Measurements from ENCODE around the gene KLK13. TPM values are rescaled to one million over a fixed set of nuclear protein-coding genes. Genes with fewer than 3 reads are reported as not detected.

KLK13 gene
- total and polyA plus RNA-seq, 7 experiments from 2014 or later: not detected

DNA sequence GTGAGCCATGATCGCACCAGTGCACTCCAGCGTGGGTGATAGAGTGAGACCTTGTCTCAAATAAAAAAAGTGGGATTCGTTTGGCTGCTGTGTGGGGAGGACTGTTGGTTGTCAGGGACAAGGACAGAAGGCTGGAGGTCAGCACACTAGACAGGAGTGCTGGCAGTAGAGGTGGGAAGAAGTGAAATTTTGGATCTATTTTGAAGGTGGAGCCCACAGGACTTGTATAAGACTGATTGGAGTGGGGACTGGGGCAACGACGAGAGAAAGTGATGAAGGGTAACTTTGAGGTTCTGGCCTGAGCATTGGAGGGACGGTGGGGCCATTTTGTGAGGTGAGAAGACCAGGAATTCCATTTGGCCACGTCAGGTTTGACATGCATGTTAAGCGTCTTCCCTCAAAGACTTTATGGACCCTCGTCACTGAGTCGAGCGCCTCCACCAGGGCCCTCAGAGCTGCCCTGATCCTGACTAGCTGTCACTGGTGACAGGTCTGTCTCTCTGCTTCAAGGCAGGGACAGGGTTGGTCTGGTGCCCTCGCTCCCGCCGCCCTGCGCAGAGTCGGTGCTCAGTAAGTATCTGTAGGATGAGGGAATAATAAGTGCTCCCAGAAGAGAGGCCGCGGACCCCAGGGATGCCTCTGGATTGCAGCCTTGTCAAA, 42.6 kb upstream of the KLK13 start:
- ChIA-PET POLR2A (no interaction called here), CTCF (interaction anchor here (0.7 kb wide), 1 partner anchor 25 kb away, joined by 3 read pairs; no protein-coding TSS in a partner anchor)
- ATAC-seq: no peak
- DNase-seq: no peak
- peak overlapping the region; percentile 77 for H3K27ac ChIP-seq (ENCODE audit: low read depth, low read length)
- intact Hi-C loops (cut with micrococcal nuclease): loop anchor here (1.0 to 10.0 kb wide), 18 partner anchors 10 to 1340 kb away; partner anchors contain the start of genes VRK3 (in 2 of the 2), AKT1S1 (in 1 of the 2), AP2A1 (in 1 of the 2) and KCNC3 (in 1 of the 2)
- H3K9me3 Mint-ChIP-seq: peaks cover 0 to 4% (median 0%) of the 10 kb centered on the region in 11 donors
- peaks cover 0 to 26% (median 6%) of the 10 kb centered on the region in 3 experiments for H3K36me3 ChIP-seq (ENCODE audit: control insufficient read depth in 2 of 3, insufficient read depth in 3 of 3, low read length in 3 of 3)
- peak overlapping the region; percentile 92 for H3K4me3 ChIP-seq (ENCODE audit: low read length)
- H3K36me3 Mint-ChIP-seq: peaks cover 0 to 25% (median 11%) of the 10 kb centered on the region in 5 donors
- no peaks in the 10 kb centered on the region for H3K27me3 Mint-ChIP-seq
- peaks cover 31 to 53% (median 49%) of the 10 kb centered on the region in 7 donors for H3K4me1 Mint-ChIP-seq
- peaks cover 13% of the 10 kb centered on the region in 2 donors for H3K4me1 ChIP-seq (ENCODE audit: control insufficient read depth in 2 of 2, insufficient read depth in 2 of 2, low read length in 2 of 2)
- no peaks in the 10 kb centered on the region for H3K27me3 ChIP-seq (ENCODE audit: control insufficient read depth in 2 of 2, insufficient read depth in 2 of 2, low read length in 2 of 2)
- H3K9me3 ChIP-seq (ENCODE audit: control insufficient read depth in 2 of 3, low read length in 3 of 3): no peaks in the 10 kb centered on the region
- peak overlapping the region; percentile 90 to 100 (median 98) for H3K4me3 Mint-ChIP-seq
- peak overlapping the region; percentile 92 to 99 (median 97) for H3K27ac Mint-ChIP-seq

DNA sequence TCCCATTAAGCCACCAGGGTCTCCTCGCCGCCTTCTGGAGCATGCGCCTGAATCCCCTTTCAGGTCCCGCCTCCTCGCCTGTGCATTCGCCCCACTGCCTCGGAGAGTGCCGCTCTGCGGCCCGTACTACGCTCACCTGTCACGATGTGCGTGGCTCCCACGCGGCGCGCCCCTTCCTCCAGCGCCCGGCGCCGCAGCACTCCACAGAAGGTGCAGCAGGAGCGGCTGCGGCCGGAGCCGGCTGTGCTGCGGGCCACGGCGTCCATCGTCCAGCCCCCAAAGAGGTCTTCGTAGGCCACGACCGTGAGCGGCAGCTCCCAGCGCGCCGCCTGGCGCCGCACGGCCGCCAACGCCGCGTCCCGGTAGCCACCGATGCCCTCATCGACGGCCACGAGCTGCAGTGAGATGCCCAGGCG, 39.0 kb upstream of the KLK13 start:
- Mint-ChIP-seq H3K27me3 (no peaks in the 10 kb centered on the region), H3K27ac (no peak overlapping the region), H3K9me3 (peaks cover 0 to 4% (median 0%) of the 10 kb centered on the region in 11 donors), H3K4me3 (no peak overlapping the region), H3K4me1 (peaks cover 41 to 74% (median 66%) of the 10 kb centered on the region in 7 donors), H3K36me3 (peaks cover 0 to 36% (median 12%) of the 10 kb centered on the region in 5 donors)
- H3K9me3 ChIP-seq (ENCODE audit: control insufficient read depth in 2 of 3, low read length in 3 of 3): no peaks in the 10 kb centered on the region
- CTCF ChIA-PET: interaction anchor here (0.6 kb wide), 1 partner anchor 28 kb away, joined by 5 read pairs; no protein-coding TSS in a partner anchor
- ATAC-seq: no peak
- H3K27me3 ChIP-seq (ENCODE audit: control insufficient read depth in 2 of 2, insufficient read depth in 2 of 2, low read length in 2 of 2): no peaks in the 10 kb centered on the region
- H3K36me3 ChIP-seq (ENCODE audit: control insufficient read depth in 2 of 3, insufficient read depth in 3 of 3, low read length in 3 of 3): peaks cover 0 to 55% (median 6%) of the 10 kb centered on the region in 3 experiments
- no peak overlapping the region for H3K4me3 ChIP-seq (ENCODE audit: low read length)
- peaks cover 11 to 12% of the 10 kb centered on the region in 2 donors for H3K4me1 ChIP-seq (ENCODE audit: control insufficient read depth in 2 of 2, insufficient read depth in 2 of 2, low read length in 2 of 2)
- H3K27ac ChIP-seq (ENCODE audit: low read depth, low read length): no peak overlapping the region
- intact Hi-C loops (cut with micrococcal nuclease): loop anchor here in 1 of 2 donors (10.0 kb wide), 1 partner anchor 1079 kb away; the partner anchor contains the start of genes VRK3 and ZNF473
- POLR2A ChIA-PET: no interaction called here
- DNase-seq: no peak

DNA sequence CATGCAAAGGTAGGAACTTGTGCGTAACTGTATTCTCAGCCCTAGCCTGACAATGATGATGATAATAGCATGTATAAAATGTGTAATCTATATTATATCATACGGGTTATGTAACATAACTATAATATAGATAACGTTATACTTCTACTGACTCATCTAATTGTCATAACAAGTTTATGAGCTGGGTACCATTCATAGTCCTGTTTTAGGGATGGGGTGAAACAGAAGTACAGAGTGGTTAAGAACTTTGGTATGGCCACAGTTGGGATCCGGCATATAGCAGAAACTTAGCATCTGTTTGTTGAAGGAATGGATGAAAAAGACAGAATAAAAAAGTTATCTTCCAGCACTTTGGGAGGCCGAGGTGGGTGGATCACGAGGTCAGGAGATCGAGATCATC, 38.1 kb upstream of the KLK13 start:
- DNase-seq: no peak
- peaks cover 0 to 36% (median 12%) of the 10 kb centered on the region in 5 donors for H3K36me3 Mint-ChIP-seq
- no peak overlapping the region for H3K4me3 ChIP-seq (ENCODE audit: low read length)
- POLR2A ChIA-PET: interaction anchor here (0.5 kb wide), 1 partner anchor 27 kb away, joined by 3 read pairs; no protein-coding TSS in a partner anchor
- H3K27ac Mint-ChIP-seq: peak overlapping the region in 2 of 9 donors; percentile 5 to 6
- ATAC-seq: no peak
- H3K4me3 Mint-ChIP-seq: no peak overlapping the region
- no peaks in the 10 kb centered on the region for H3K27me3 Mint-ChIP-seq
- CTCF ChIA-PET: no interaction called here
- peaks cover 35 to 66% (median 56%) of the 10 kb centered on the region in 7 donors for H3K4me1 Mint-ChIP-seq
- peaks cover 8 to 12% of the 10 kb centered on the region in 2 donors for H3K4me1 ChIP-seq (ENCODE audit: control insufficient read depth in 2 of 2, insufficient read depth in 2 of 2, low read length in 2 of 2)
- H3K9me3 Mint-ChIP-seq: peaks cover 0 to 2% (median 0%) of the 10 kb centered on the region in 11 donors
- no peaks in the 10 kb centered on the region for H3K9me3 ChIP-seq (ENCODE audit: control insufficient read depth in 2 of 3, low read length in 3 of 3)
- H3K27me3 ChIP-seq (ENCODE audit: control insufficient read depth in 2 of 2, insufficient read depth in 2 of 2, low read length in 2 of 2): no peaks in the 10 kb centered on the region
- H3K27ac ChIP-seq (ENCODE audit: low read depth, low read length): no peak overlapping the region
- intact Hi-C loops (cut with micrococcal nuclease): loop anchor here in 1 of 2 donors (10.0 kb wide), 1 partner anchor 1078 kb away; the partner anchor contains the start of genes VRK3 and ZNF473
- peaks cover 0 to 56% (median 6%) of the 10 kb centered on the region in 3 experiments for H3K36me3 ChIP-seq (ENCODE audit: control insufficient read depth in 2 of 3, insufficient read depth in 3 of 3, low read length in 3 of 3)

DNA sequence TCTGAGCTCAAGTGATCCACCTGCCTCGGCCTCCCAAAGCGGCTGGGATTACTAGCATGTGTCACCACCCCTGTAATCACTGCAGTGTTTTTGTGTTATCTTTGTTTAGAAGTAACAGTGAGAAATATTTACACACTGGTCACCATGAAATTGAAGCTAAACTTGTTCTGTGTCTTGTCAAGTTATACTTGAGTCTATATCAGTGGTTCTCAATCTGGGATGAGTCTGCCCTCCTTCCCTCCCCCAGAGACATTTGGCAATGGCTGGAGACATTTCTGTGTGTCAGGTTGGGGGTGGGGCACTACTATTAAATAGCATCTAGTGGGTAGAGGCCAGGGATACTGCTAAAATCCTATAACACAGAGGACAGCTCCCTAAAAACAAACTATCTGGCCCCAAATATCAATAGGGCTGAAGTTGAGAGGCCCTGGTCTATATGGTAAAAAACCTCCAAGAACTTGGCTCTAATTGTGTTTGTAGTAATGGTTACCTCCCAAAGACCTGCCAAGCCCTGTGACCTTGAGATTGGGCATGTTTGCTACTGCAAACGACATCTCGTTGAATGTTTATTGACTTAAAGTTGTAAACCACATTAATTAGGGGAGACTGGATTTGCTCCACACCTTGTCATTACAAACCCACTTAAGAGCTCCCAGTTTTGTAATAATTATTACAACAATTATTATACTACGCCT, 36.4 kb upstream of the KLK13 start:
- no peaks in the 10 kb centered on the region for H3K27me3 Mint-ChIP-seq
- no peak for ATAC-seq
- no peaks in the 10 kb centered on the region for H3K9me3 ChIP-seq (ENCODE audit: control insufficient read depth in 2 of 3, low read length in 3 of 3)
- peaks cover 5 to 17% of the 10 kb centered on the region in 2 donors for H3K4me1 ChIP-seq (ENCODE audit: control insufficient read depth in 2 of 2, insufficient read depth in 2 of 2, low read length in 2 of 2)
- no peak overlapping the region for H3K4me3 ChIP-seq (ENCODE audit: low read length)
- intact Hi-C loops (cut with micrococcal nuclease): loop anchor here in 1 of 2 donors (10.0 kb wide), 1 partner anchor 1077 kb away; the partner anchor contains the start of genes VRK3 and ZNF473
- H3K27me3 ChIP-seq (ENCODE audit: control insufficient read depth in 2 of 2, insufficient read depth in 2 of 2, low read length in 2 of 2): no peaks in the 10 kb centered on the region
- peaks cover 0 to 2% (median 0%) of the 10 kb centered on the region in 11 donors for H3K9me3 Mint-ChIP-seq
- H3K4me3 Mint-ChIP-seq: no peak overlapping the region
- H3K36me3 Mint-ChIP-seq: peaks cover 3 to 40% (median 18%) of the 10 kb centered on the region in 5 donors
- peak overlapping the region in 1 of 9 donors; percentile 45 for H3K27ac Mint-ChIP-seq
- peaks cover 0 to 58% (median 6%) of the 10 kb centered on the region in 3 experiments for H3K36me3 ChIP-seq (ENCODE audit: control insufficient read depth in 2 of 3, insufficient read depth in 3 of 3, low read length in 3 of 3)
- DNase-seq: no peak
- no peak overlapping the region for H3K27ac ChIP-seq (ENCODE audit: low read depth, low read length)
- POLR2A ChIA-PET: no interaction called here
- H3K4me1 Mint-ChIP-seq: peaks cover 37 to 67% (median 54%) of the 10 kb centered on the region in 7 donors
- CTCF ChIA-PET: interaction anchor here (1.6 to 1.7 kb wide), 2 partner anchors 57 to 67 kb away, joined by 4 to 5 read pairs; no protein-coding TSS in a partner anchor

DNA sequence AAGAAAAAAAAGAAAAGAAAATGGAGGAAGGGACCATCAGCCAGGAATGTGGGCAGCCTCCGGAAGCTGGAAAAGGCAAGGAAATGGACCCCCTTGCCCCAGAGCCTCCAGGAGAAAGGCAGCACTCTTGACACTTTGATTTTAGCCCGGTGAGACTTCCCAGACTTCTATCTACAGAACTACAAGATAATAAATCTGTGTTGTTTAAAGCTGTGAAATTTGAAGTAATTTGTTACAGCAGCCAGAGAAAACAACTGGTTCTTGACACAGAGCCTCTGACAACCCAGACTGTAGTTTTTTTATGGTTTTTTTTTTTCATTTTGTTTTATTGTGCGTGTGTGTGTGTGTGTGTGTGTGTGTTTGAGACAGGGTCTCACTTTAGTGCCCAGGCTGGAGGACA, 35.7 kb upstream of the KLK13 start:
- Mint-ChIP-seq H3K9me3 (no peaks in the 10 kb centered on the region), H3K27me3 (no peaks in the 10 kb centered on the region), H3K4me1 (peaks cover 33 to 60% (median 47%) of the 10 kb centered on the region in 7 donors), H3K27ac (no peak overlapping the region), H3K36me3 (peaks cover 3 to 33% (median 18%) of the 10 kb centered on the region in 5 donors), H3K4me3 (no peak overlapping the region)
- ChIA-PET CTCF (interaction anchor here (1.6 kb wide), 1 partner anchor 68 kb away, joined by 5 read pairs; no protein-coding TSS in a partner anchor), POLR2A (no interaction called here)
- H3K9me3 ChIP-seq (ENCODE audit: control insufficient read depth in 2 of 3, low read length in 3 of 3): no peaks in the 10 kb centered on the region
- intact Hi-C loops (cut with micrococcal nuclease): loop anchor here in 1 of 2 donors (10.0 kb wide), 1 partner anchor 1076 kb away; the partner anchor contains the start of genes VRK3 and ZNF473
- no peaks in the 10 kb centered on the region for H3K27me3 ChIP-seq (ENCODE audit: control insufficient read depth in 2 of 2, insufficient read depth in 2 of 2, low read length in 2 of 2)
- ATAC-seq (no peak), DNase-seq (no peak)
- H3K4me1 ChIP-seq (ENCODE audit: control insufficient read depth in 2 of 2, insufficient read depth in 2 of 2, low read length in 2 of 2): peaks cover 5 to 17% of the 10 kb centered on the region in 2 donors
- no peak overlapping the region for H3K27ac ChIP-seq (ENCODE audit: low read depth, low read length)
- H3K4me3 ChIP-seq (ENCODE audit: low read length): no peak overlapping the region
- peaks cover 0 to 58% (median 6%) of the 10 kb centered on the region in 3 experiments for H3K36me3 ChIP-seq (ENCODE audit: control insufficient read depth in 2 of 3, insufficient read depth in 3 of 3, low read length in 3 of 3)

DNA sequence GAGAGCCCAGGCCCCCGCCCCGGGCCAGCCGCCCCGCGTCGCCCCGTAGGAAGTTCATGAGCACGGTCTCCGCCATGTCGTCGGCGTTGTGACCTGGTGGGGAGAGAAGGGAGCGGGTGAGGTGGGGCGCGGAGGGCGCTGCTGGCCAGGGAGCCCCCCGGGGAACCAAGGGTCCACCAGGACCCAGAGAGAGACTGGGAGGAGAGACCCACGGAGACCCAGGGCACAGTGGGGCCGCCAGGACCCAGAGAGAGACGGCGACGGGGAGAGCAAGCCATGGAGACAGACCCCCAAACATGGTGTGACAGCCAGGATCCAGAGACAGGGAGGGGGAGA, 34.1 kb upstream of the KLK13 start:
- no peak for ATAC-seq
- Mint-ChIP-seq H3K27ac (peak overlapping the region in 5 of 9 donors; percentile 37 to 70 (median 52)), H3K4me1 (peaks cover 23 to 54% (median 37%) of the 10 kb centered on the region in 7 donors), H3K9me3 (no peaks in the 10 kb centered on the region), H3K36me3 (peaks cover 3 to 27% (median 12%) of the 10 kb centered on the region in 5 donors), H3K4me3 (peak overlapping the region in 7 of 10 donors; percentile 14 to 66 (median 52)), H3K27me3 (no peaks in the 10 kb centered on the region)
- no peaks in the 10 kb centered on the region for H3K27me3 ChIP-seq (ENCODE audit: control insufficient read depth in 2 of 2, insufficient read depth in 2 of 2, low read length in 2 of 2)
- peaks cover 0 to 50% (median 0%) of the 10 kb centered on the region in 3 experiments for H3K36me3 ChIP-seq (ENCODE audit: control insufficient read depth in 2 of 3, insufficient read depth in 3 of 3, low read length in 3 of 3)
- no peaks in the 10 kb centered on the region for H3K9me3 ChIP-seq (ENCODE audit: control insufficient read depth in 2 of 3, low read length in 3 of 3)
- H3K27ac ChIP-seq (ENCODE audit: low read depth, low read length): peak overlapping the region; percentile 70
- no peak for DNase-seq
- peaks cover 5 to 17% of the 10 kb centered on the region in 2 donors for H3K4me1 ChIP-seq (ENCODE audit: control insufficient read depth in 2 of 2, insufficient read depth in 2 of 2, low read length in 2 of 2)
- H3K4me3 ChIP-seq (ENCODE audit: low read length): no peak overlapping the region
- POLR2A ChIA-PET: no interaction called here
- CTCF ChIA-PET: interaction anchor here (0.6 to 1.2 kb wide), 3 partner anchors 33 to 865 kb away, joined by 3 read pairs; no protein-coding TSS in a partner anchor
- intact Hi-C loops (cut with micrococcal nuclease): loop anchor here in 1 of 2 donors (5.0 kb wide), 2 partner anchors 33 to 603 kb away; no protein-coding TSS in a partner anchor

All from naive thymus-derived CD4-positive, alpha-beta T cell (primary cell).